HG03196 (cell line): ENCODE measurements around the gene TCF19.
A peak's percentile ranks its signal among the peaks of the same experiment; 100 is the strongest.

Experiments
- ATAC-seq: cut with Tn5 transposase; IDR thresholded peaks from one replicate; pipeline ENCODE4 v1.9.1; 2021; ENCODE audit not compliant: unreplicated experiment

TCF19 gene

GRCh38 chr6:31158140-31158862 lies at the start of gene TCF19:
Gene TCF19, plus strand, starts transcription at chr6:31158589. Its CDS starts 881 bp downstream, at chr6:31159470.
- ATAC-seq, result peak; percentile 76

DNA sequence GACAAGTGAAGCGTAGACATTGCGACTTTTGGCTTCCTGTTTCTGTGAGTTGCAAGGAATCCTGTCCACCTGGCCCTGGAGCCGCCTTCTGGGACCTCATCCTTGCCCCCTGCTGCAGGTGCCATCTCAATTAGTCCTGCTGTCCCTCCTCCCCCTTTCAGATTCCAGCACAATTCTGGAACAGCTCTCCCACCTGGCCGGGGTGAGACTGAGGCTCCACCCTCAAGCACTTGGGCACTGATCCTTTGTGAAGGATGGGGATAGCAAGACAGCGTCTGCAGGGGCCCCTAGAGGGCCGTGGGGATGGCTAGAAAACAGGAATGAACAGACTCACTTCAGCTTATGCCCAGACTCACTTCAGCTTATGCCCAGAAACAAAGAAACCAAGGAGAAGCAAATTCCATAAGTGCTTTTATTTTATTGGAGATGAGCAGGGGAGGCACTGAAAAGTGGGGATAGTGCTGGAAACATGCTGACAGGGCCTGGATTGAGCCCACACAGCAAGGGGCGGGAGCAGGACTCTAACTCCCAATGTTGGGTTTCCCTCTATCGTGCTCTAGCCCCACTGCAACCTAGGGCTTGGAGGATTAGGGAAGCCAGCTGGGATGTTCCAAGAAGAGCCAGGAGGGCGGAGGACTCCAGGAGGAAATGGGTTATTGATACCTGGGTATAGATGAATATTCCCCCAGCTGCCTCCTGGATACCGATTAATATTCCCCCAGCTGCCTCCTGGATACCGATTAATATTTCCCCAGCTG lies 47.4 kb upstream of the TCF19 start:
- ATAC-seq, result no peak

DNA sequence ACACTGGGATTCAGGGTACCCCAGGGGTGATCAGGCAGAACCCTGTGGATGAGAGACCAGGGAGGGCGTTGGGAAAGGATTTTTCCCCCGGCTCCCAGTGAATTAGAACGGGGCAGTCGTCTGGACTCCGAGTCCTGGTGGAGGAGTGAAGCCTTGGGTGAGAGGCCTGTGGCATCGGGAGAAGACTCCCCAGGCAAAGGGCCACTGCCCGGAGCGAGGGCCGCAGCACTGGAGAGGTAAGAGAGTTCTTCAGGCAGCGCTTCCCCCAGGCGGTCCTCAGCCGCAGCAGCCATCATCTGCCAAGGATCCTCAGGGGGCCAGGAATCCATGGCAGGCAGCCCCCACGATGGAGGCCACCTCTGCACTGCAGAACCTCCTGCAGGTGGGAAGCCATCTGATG lies 46.7 kb upstream of the TCF19 start:
- ATAC-seq, result no peak

DNA sequence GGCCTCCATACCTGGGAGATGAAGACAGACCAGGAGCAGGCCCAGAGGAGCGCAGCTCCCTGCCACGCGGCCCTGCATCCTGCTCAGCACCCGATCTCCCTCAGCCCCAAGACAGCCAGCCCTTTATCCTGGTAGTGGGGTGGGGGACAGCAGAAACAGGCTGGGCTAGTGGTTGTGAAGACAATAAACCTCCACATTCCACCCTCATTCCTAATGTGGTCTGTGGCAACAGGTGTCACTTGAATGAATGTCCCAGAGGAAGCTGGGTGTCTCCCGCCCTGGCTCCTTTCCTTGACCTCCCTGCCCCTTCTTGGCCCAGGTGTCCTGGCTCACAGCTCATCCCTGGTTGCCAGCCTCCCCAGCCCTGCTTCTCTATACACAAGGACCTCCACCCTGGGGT lies 45.9 kb upstream of the TCF19 start, which contains the start of gene C6orf15:
Gene C6orf15 (minus strand): TSS at position 98 of the 400 bp plus-strand sequence. CDS start 20 bp downstream, at position 78.
- no peak for ATAC-seq

- no peak for ATAC-seq
These were observed 44.4 kb upstream of the TCF19 start for GRCh38 chr6:31113861-31114540.

- ATAC-seq, result no peak
These were observed 43.9 kb upstream of the TCF19 start, which contains the start of gene PSORS1C1 for GRCh38 chr6:31114541-31114878. Gene PSORS1C1, plus strand, starts transcription at chr6:31114800. Its CDS starts 14,833 bp downstream, at chr6:31129633.

- ATAC-seq, result no peak
These were observed 43.2 kb upstream of the TCF19 start for GRCh38 chr6:31114970-31115849.

GRCh38 chr6:31115941-31116560 lies 42.3 kb upstream of the TCF19 start:
- no peak for ATAC-seq

DNA sequence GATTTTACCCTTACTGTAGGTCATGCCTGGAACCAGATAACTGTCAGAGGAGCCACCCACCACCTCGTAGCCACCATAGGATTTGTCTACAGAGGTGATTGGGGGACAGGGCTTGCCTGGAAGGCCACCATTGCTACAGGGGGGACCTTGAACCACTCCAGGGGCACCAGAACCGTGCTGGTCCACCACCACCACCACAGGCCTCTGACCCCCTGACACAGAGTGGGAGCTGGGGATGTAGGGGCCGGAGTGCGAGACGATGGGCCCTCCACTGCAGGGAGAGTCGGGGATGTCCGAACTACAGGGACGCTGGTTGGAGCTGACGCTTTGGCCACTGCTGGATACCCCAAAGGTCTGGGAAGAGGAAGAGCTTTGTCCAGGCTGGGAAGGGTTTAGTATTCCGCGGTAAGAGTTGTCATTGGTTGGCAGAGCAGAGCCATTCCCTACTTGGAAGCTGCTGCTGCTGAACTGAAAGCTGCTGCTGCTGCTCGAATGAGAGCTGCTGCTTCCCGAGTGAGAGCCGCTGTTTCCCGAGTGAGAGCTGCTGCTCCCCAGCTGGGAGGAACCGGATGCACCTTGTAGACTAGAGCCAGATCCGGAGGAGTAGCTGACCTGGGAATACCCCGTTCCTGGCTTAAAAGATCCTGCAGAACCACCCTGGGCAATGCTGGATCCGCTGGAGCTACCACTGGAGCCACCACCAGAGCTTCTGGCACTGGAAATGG lies 41.6 kb upstream of the TCF19 start:
- ATAC-seq, result no peak

DNA sequence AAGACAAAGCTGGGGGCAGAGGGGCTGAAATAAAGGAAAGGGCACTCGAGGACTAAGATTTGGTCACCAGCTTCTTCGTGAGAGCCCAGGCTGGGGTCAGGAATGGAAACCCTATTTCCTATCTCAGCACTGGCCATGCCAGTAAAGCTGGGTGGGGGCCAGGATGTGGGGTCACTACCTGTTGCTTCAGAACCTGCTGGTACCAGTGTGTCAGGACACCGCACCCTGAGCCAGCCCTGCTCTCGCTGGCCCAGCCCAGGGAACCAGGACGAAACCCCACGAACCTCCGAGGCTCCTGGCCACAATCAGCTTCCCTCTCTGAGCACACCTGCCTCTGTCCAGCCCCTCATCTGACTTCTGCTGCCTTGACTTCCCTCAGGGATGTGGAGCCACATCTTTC lies 40.2 kb upstream of the TCF19 start:
- no peak for ATAC-seq

- ATAC-seq, result no peak
These were observed 38.1 kb upstream of the TCF19 start, which contains the start of gene CDSN for GRCh38 chr6:31120151-31120915. Gene CDSN, minus strand, starts transcription at chr6:31120446. Its CDS starts 27 bp downstream, at chr6:31120419.

- ATAC-seq, result no peak
These were observed 37.1 kb upstream of the TCF19 start for GRCh38 chr6:31121131-31121790.

DNA sequence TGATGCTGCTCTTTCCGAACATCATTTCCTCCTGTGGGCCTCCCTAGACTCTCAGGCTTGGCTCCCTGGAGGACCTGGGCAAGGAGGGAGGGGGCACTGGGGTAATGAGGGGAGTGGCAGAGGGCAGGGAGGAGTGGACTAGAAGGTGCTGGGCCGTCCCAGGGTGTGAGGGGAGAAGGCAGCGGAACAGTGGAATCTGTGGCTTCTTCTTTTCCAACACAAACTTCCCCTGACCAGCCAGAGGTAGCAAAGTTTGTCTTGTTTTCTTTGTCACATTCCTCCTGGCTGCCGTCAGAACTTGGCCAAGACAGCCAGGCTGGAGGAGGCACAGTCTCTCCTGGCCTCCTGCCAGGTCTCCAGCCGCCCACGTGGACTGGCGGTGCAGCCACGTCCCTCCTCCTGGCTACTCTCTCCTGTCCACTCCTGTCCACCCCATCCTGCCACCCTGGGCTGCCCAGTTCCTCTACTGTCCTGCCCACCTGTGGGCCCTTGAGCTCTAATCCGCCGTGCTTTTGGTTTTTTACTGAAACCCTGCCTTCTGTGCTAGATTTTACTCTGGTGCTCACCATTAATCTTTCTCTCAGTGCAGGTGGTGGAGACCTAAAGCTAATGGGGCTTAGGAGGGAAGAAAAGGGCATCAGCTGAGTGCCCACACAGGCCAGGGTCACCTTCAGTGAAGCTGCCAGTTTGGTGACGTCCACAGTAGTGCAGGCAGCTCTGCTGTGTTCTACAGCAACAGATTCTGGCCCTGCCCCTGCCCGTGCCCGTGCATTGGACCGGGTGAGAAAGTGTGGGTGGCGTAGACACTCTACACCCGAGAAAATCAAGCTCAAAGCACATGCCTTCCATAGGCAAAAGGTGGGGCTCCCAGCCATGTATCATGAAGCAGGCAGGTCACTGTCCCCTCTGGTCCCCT lies 35.3 kb upstream of the TCF19 start:
- ATAC-seq, result no peak

GRCh38 chr6:31125162-31125561 lies 33.2 kb upstream of the TCF19 start:
- no peak for ATAC-seq

DNA sequence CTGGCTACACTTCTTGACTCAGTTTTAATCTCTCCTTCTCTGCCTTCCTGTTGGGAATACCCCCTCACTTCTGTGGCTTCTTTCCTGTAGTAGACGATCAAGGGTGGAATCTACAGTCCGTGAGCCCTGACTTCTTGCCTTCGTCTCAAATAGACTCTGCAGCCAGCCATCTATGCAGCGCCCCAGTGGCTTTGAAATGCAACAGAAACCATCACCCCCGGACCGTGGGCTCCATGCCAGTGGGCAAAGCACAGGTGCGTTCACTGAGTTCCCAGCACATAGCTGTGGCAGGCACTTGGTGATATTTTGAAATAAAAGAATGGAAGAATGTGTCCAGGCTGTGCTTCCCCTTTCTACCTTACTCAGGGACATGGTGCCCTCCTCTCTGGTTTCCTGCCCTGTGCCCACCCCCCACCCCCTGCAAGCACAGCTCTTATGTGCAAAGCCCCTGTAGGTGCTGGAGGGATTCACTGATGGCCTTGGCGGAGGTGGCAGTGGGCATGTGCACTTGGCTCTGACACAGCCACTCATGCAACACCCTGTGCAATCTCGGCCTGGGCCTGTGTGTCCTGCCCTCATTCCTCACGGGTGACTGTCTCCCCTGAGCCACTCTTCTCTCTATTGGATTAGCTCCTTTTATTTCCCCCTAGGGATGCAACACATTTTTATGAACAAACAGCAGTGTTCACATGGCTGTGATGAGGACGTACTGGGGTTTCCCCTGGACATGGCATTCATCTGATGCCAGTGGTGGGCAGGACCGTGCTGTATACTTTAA lies 32.6 kb upstream of the TCF19 start:
- no peak for ATAC-seq

GRCh38 chr6:31126396-31127175 lies 31.8 kb upstream of the TCF19 start:
- no peak for ATAC-seq
